HCT116 (cell line): ENCODE results near the gene PRR23B. TPM values are rescaled to one million over a fixed set of nuclear protein-coding genes. Genes with fewer than 3 reads are reported as not detected.
A peak's percentile ranks its signal among the peaks of the same experiment; 100 is the strongest.

ENCODE experiments used
- ATAC-seq: fragments of 200-7000 bp; cut with Tn5 transposase; 2 replicates; pipeline ENCODE4 v1.9.1; 2020; ENCODE audit warnings: mild to moderate bottlenecking, moderate library complexity
- BruUV-seq: library from RNA; stranded (reverse); fragments of 400-500 nt; replicated peaks from 2 replicates; lab custom pipeline; 2021; lab: Mats Ljungman, UMichigan
- CTCF ChIA-PET: fragments of 300-600 bp; sonication (Branson Sonifier 250); formaldehyde crosslinking; loops from one replicate; lab custom pipeline; 2021; ENCODE audit warnings: antibody characterized with exemption; lab: Charles Lee
- POLR2A ChIA-PET: fragments of 300-600, 350-600 bp; sonication (Branson Sonifier 250); formaldehyde crosslinking; loops from one replicate; lab custom pipeline; 2021; ENCODE audit warnings: antibody characterized with exemption; lab: Charles Lee
- RAD21 ChIA-PET, 2 experiments: fragments of 300-600 bp; sonication (Branson Sonifier 250); formaldehyde crosslinking; loops; one replicate each; lab custom pipeline; 2023; ENCODE audit warnings: low total read pairs in 2 of 2; ENCODE audit not compliant: uncharacterized antibody in 2 of 2, unreplicated experiment in 2 of 2, low non-redundant PET in 1 of 2; lab: Charles Lee
- DNase-seq: peaks from one replicate; pipeline ENCODE4 v3.0.0-alpha.2; 2010; ENCODE audit warnings: low read depth, low spot score
- H2AFZ ChIP-seq: fragments of 200-600 bp; shearing (Covaris generic), sonication (generic); 2 replicates; pipeline ENCODE4 v1.6.1; 2017; ENCODE audit warnings: low read depth, mixed run types, mixed read lengths, antibody characterized with exemption, low read length; ENCODE audit not compliant: poor library complexity, severe bottlenecking
- H3K27ac ChIP-seq: 2 replicates; pipeline ENCODE4 v1.5.1; 2012; ENCODE audit warnings: low read depth, low read length
- H3K27me3 ChIP-seq: fragments of 200-600 bp; sonication (generic); 2 replicates; pipeline ENCODE4 v1.6.1; 2016; ENCODE audit warnings: mixed run types, low read length, mixed read lengths; ENCODE audit not compliant: insufficient read depth
- H3K36me3 ChIP-seq, 2 experiments: fragments of 200-500 bp in 1 of 2; fragments of 200-600 bp in 1 of 2; sonication (Bioruptor generic) in 1 of 2; sonication (generic) in 1 of 2; 2 replicates each; pipeline versions ENCODE4 v1.5.1 to v1.6.1; 2014 to 2016; ENCODE audit warnings: low read length in 2 of 2, inconsistent platforms in 1 of 2, mixed read lengths in 1 of 2, mixed run types in 1 of 2; ENCODE audit not compliant: insufficient read depth in 2 of 2, control insufficient read depth in 1 of 2
- H3K4me1 ChIP-seq, 2 experiments: fragments of 200-600 bp in 1 of 2; sonication (generic) in 1 of 2; 2 replicates each; pipeline versions ENCODE4 v1.5.1 to v1.6.1; 2012 to 2017; ENCODE audit warnings: low read length in 2 of 2, inconsistent platforms in 1 of 2, mild to moderate bottlenecking in 1 of 2, mixed read lengths in 1 of 2, mixed run types in 1 of 2, moderate library complexity in 1 of 2; ENCODE audit not compliant: insufficient read depth in 2 of 2, control insufficient read depth in 1 of 2
- H3K4me2 ChIP-seq: fragments of 200-600 bp; sonication (generic); 2 replicates; pipeline ENCODE4 v1.6.1; 2017; ENCODE audit warnings: mixed run types, low read length, mixed read lengths
- H3K4me3 ChIP-seq, 2 experiments: fragments of 200-600 bp in 1 of 2; sonication (generic) in 1 of 2; replicated peaks in 1 of 2; 2 replicates each; pipeline ENCODE4 v1.5.1; 2011 to 2016; ENCODE audit warnings: low read length in 2 of 2, control low read depth in 1 of 2, low read depth in 1 of 2, mild to moderate bottlenecking in 1 of 2, mixed read lengths in 1 of 2, mixed run types in 1 of 2
- H3K79me2 ChIP-seq: fragments of 200-600 bp; sonication (generic); 2 replicates; pipeline ENCODE4 v1.6.1; 2017; ENCODE audit warnings: mild to moderate bottlenecking, mixed run types, low read length, moderate library complexity, mixed read lengths; ENCODE audit not compliant: insufficient read depth
- H3K9ac ChIP-seq: fragments of 200-600 bp; sonication (generic); 2 replicates; pipeline ENCODE4 v1.6.1; 2016; ENCODE audit warnings: low read length, mixed read lengths
- H3K9me2 ChIP-seq: fragments of 200-600 bp; sonication (generic), shearing (Covaris generic); 2 replicates; pipeline ENCODE4 v1.6.1; 2017; ENCODE audit warnings: mixed run types, mild to moderate bottlenecking, moderate library complexity; ENCODE audit not compliant: insufficient read depth
- H3K9me3 ChIP-seq, 2 experiments: fragments of 200-500 bp in 1 of 2; fragments of 200-600 bp in 1 of 2; sonication (Bioruptor generic) in 1 of 2; sonication (generic) in 1 of 2; 2 replicates each; pipeline ENCODE4 v1.6.1; 2014 to 2017; ENCODE audit warnings: low read length in 2 of 2, mixed read lengths in 2 of 2, inconsistent platforms in 1 of 2, low read depth in 1 of 2, mild to moderate bottlenecking in 1 of 2, mixed run types in 1 of 2, moderate library complexity in 1 of 2; ENCODE audit not compliant: control insufficient read depth in 1 of 2, insufficient read depth in 1 of 2
- H4K20me1 ChIP-seq: fragments of 200-600 bp; sonication (generic), shearing (Covaris generic); 2 replicates; pipeline ENCODE4 v1.6.1; 2017; ENCODE audit warnings: mixed run types, mild to moderate bottlenecking, moderate library complexity; ENCODE audit not compliant: insufficient read depth
- EGR1 ChIP-seq: IDR thresholded peaks from 2 replicates; pipeline ENCODE4 v1.6.1; 2012; ENCODE audit warnings: low read depth
- ELF1 ChIP-seq: IDR thresholded peaks from 2 replicates; pipeline ENCODE4 v1.6.1; 2012; ENCODE audit warnings: low read depth, borderline replicate concordance
- EZH2 ChIP-seq: fragments of 200-600 bp; sonication (generic); IDR thresholded peaks from 2 replicates; pipeline ENCODE4 v1.6.1; 2017; ENCODE audit warnings: antibody characterized with exemption, mixed run types
- EZH2phosphoT487 ChIP-seq: fragments of 200-600 bp; IDR thresholded peaks from 2 replicates; pipeline ENCODE4 v1.6.1; 2018; ENCODE audit warnings: antibody characterized with exemption, borderline replicate concordance
- FOSL1 ChIP-seq: IDR thresholded peaks from 2 replicates; pipeline ENCODE4 v1.6.1; 2012; ENCODE audit warnings: low read depth
- SIN3A ChIP-seq: IDR thresholded peaks from 2 replicates; pipeline ENCODE4 v1.6.1; 2012; ENCODE audit warnings: low read depth
- ZNF274 ChIP-seq: fragments of 200-500 bp; sonication (Bioruptor generic); IDR thresholded peaks from 2 replicates; pipeline ENCODE4 v1.6.1; 2014; ENCODE audit warnings: mild to moderate bottlenecking, low read depth, low read length, inconsistent platforms
- intact Hi-C: fragments of 100-400 bp; cut with micrococcal nuclease; formaldehyde crosslinking; loops from 2 replicates; pipeline ENCODE4 v1.10.0; 2022
- total RNA-seq: library from RNA; stranded (reverse); gene quantifications from one replicate; pipeline ENCODE4 v1.2.1, GENCODE V29; 2021; ENCODE audit not compliant: unreplicated experiment
- TF ChIP-seq, protein P1 (sequence below), 3 experiments: fragments of 200-600 bp in 1 of 3; sonication (generic) in 1 of 3; IDR thresholded peaks in 2 of 3; conservative IDR thresholded peaks in 1 of 3; 2 replicates each; pipeline ENCODE4 v1.5.1; 2012 to 2017; ENCODE audit warnings: low read depth in 2 of 3, low read length in 2 of 3, antibody characterized with exemption in 1 of 3, borderline replicate concordance in 1 of 3, control low read depth in 1 of 3, mild to moderate bottlenecking in 1 of 3, mixed read lengths in 1 of 3, mixed run types in 1 of 3, moderate library complexity in 1 of 3; ENCODE audit not compliant: insufficient read depth in 1 of 3

The PRR23B gene
- total RNA-seq, 1 experiment from 2014 or later, result not detected

DNA sequence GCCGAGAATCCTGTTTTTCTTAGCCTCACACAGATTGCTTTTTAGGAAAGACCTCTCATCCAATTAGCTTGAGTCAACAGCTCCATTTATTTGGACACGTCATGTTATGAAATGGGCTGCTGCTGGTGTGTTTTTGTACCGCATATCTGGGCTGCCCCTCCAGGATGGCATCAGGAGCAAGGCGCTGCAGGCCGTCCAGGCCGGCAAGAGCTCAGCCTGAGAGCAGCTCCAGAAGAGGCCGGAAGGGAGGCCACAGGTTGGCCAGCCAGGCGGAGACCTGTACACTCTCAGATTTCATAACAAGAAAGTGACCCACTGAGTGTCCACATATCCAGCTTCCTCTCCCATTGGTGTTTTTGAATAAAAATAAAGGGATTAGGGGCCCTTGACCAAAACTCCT lies 45.4 kb downstream of the PRR23B start:
- ChIA-PET POLR2A (no interaction called here), CTCF (interaction anchor here (1.1 to 1.2 kb wide), 2 partner anchors 39 to 60 kb away, joined by 3 to 5 read pairs; no protein-coding TSS in a partner anchor)

GRCh38 chr3:138974462-138974861 lies 46.3 kb downstream of the PRR23B start:
- H4K20me1 ChIP-seq, result no peaks in the 10 kb centered on the region
- no peaks in the 10 kb centered on the region for H3K36me3 ChIP-seq
- peaks cover 0 to 7% of the 10 kb centered on the region in 2 experiments; a peak in 2 of 4 replicates for H3K4me1 ChIP-seq
- H3K27me3 ChIP-seq, result no peaks in the 10 kb centered on the region
- no peaks in the 10 kb centered on the region for H3K9me2 ChIP-seq
- BruUV-seq, result no TSS peak
- no peak overlapping the region for H3K4me3 ChIP-seq
- no peak overlapping the region for H3K4me2 ChIP-seq
- ChIA-PET RAD21 (no interaction called here), CTCF (interaction anchor here (1.2 kb wide), 1 partner anchor 59 kb away, joined by 5 read pairs; no protein-coding TSS in a partner anchor), POLR2A (interaction anchor here (0.8 kb wide), 1 partner anchor 21 kb away, joined by 5 read pairs; no protein-coding TSS in a partner anchor)
- no peaks in the 10 kb centered on the region for H3K9me3 ChIP-seq
- intact Hi-C loops, result no loop called here
- no peak overlapping the region for H3K27ac ChIP-seq
- H2AFZ ChIP-seq, result no peak overlapping the region
- H3K9ac ChIP-seq, result no peak overlapping the region
- ATAC-seq (no peak), DNase-seq (no peak)
- H3K79me2 ChIP-seq, result no peaks in the 10 kb centered on the region
- TF ChIP-seq FOSL1, result 0 out of 2 replicates have a peak, but pooled peaks have one; percentile 7
- TF ChIP-seq EZH2phosphoT487, result no peak
- TF ChIP-seq, all 23 proteins: peak for 1

More for the DNA sequence above, 45.4 kb downstream of the PRR23B start:
- Histone ChIP-seq H3K9me3 (no peaks in the 10 kb centered on the region), H2AFZ (no peak overlapping the region), H3K4me2 (no peak overlapping the region), H3K27ac (no peak overlapping the region), H3K4me1 (peaks cover 0 to 13% of the 10 kb centered on the region in 2 experiments; a peak in 2 of 4 replicates), H3K79me2 (no peaks in the 10 kb centered on the region), H4K20me1 (no peaks in the 10 kb centered on the region), H3K4me3 (no peak overlapping the region), H3K36me3 (no peaks in the 10 kb centered on the region), H3K9ac (no peak overlapping the region), H3K27me3 (no peaks in the 10 kb centered on the region), H3K9me2 (no peaks in the 10 kb centered on the region)
- DNase-seq, result no peak
- BruUV-seq, result no TSS peak
- TF ChIP-seq EZH2 (no peak), EGR1 (no peak), ZNF274 (no peak), EZH2phosphoT487 (no peak), FOSL1 (no peak), SIN3A (no peak), ELF1 (no peak)
- TF ChIP-seq, protein P1, sequence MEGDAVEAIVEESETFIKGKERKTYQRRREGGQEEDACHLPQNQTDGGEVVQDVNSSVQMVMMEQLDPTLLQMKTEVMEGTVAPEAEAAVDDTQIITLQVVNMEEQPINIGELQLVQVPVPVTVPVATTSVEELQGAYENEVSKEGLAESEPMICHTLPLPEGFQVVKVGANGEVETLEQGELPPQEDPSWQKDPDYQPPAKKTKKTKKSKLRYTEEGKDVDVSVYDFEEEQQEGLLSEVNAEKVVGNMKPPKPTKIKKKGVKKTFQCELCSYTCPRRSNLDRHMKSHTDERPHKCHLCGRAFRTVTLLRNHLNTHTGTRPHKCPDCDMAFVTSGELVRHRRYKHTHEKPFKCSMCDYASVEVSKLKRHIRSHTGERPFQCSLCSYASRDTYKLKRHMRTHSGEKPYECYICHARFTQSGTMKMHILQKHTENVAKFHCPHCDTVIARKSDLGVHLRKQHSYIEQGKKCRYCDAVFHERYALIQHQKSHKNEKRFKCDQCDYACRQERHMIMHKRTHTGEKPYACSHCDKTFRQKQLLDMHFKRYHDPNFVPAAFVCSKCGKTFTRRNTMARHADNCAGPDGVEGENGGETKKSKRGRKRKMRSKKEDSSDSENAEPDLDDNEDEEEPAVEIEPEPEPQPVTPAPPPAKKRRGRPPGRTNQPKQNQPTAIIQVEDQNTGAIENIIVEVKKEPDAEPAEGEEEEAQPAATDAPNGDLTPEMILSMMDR (IDR thresholded peaks at IDR 0.05 in 2 of 3, conservative IDR thresholded peaks at IDR 0.05 in 1 of 3; ENCODE audit: borderline replicate concordance in 1 of 3, insufficient read depth in 1 of 3, low read depth in 2 of 3, low read length in 2 of 3), result no peak
- RAD21 ChIA-PET, result no interaction called here
- no peak for ATAC-seq
- intact Hi-C loops, result loop anchor here (5.0 kb wide), 1 partner anchor 38 kb away; no protein-coding TSS in a partner anchor
